ENCODE data around the gene PIK3C2G.
A peak's percentile ranks its signal among the peaks of the same experiment; 100 is the strongest.
"Not testable (repeated sequence)": the region's sequence is repeated elsewhere in the genome, so short reads cannot be mapped to it uniquely, and the experiment has no call there.

The PIK3C2G gene, protein sequence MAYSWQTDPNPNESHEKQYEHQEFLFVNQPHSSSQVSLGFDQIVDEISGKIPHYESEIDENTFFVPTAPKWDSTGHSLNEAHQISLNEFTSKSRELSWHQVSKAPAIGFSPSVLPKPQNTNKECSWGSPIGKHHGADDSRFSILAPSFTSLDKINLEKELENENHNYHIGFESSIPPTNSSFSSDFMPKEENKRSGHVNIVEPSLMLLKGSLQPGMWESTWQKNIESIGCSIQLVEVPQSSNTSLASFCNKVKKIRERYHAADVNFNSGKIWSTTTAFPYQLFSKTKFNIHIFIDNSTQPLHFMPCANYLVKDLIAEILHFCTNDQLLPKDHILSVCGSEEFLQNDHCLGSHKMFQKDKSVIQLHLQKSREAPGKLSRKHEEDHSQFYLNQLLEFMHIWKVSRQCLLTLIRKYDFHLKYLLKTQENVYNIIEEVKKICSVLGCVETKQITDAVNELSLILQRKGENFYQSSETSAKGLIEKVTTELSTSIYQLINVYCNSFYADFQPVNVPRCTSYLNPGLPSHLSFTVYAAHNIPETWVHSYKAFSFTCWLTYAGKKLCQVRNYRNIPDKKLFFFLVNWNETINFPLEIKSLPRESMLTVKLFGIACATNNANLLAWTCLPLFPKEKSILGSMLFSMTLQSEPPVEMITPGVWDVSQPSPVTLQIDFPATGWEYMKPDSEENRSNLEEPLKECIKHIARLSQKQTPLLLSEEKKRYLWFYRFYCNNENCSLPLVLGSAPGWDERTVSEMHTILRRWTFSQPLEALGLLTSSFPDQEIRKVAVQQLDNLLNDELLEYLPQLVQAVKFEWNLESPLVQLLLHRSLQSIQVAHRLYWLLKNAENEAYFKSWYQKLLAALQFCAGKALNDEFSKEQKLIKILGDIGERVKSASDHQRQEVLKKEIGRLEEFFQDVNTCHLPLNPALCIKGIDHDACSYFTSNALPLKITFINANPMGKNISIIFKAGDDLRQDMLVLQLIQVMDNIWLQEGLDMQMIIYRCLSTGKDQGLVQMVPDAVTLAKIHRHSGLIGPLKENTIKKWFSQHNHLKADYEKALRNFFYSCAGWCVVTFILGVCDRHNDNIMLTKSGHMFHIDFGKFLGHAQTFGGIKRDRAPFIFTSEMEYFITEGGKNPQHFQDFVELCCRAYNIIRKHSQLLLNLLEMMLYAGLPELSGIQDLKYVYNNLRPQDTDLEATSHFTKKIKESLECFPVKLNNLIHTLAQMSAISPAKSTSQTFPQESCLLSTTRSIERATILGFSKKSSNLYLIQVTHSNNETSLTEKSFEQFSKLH (N-terminal part only)

GRCh38 chr12:18261273-18261672 lies at the start of gene PIK3C2G:
TSS of gene PIK3C2G (plus strand) at chr12:18261518. CDS start at chr12:18282082, 20,564 bp downstream.
- DNase-seq, result no peak

DNA sequence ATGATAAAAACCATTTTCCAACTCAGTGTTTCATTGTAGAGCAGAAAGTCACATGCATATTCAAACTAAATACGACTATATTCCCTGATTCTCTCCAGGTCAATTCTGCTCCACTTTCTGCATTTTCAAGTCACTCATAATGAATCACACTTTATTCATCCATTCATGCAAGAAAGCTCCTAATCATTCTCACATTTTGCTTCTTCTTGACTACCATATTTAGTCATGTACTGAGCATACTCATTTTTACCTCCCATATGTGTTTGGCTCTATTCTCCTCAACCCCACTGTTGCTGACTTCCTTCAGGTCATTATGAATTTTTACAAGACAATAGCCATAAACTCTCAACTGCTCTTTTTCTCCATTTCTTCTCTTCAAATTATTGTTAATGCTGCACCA lies 43.4 kb upstream of the PIK3C2G start:
- no peak for DNase-seq

DNA sequence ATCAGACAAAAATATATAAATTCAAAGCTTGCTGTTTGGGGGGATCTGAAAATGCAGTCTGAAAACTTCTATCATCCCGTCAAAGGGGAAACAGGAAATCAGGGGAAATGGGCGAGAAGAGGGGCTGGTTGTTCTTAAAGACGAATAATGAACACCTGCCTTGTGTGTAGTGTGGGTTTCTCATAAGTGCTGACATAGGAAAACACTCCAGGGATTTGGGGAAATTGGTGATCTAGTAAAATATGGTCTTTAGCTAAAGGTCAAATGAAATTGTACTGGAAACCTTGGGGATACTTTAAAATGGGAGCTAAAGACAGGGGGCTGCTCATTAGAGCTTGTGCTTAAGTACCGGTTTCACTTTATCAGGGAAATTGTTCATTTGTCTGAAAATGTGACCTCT lies 39.6 kb upstream of the PIK3C2G start:
- no peak for DNase-seq

- no peak for DNase-seq
Observed at GRCh38 chr12:18222699-18223098, 38.6 kb upstream of the PIK3C2G start.

DNA sequence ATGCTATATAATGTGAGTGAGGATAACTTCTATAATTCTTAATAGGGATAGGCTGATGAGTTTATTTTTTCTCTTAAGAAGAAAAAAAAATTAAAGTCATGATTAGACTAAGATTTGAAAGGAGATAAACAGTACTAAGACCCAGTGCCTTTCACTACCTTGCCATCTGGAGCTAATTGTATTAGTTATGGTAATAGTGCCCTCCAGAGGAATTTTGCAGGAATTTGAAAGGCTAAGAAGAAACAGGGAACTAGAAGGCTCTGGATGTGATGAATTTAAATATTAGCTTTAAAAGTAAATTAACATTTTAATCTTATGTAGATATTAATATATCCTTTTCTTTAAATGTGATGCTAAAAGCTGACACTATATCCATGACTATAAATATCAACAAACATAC lies 36.6 kb upstream of the PIK3C2G start:
- DNase-seq, result peak; percentile 43

GRCh38 chr12:18239526-18239925 lies 21.8 kb upstream of the PIK3C2G start:
- DNase-seq, result no peak

DNA sequence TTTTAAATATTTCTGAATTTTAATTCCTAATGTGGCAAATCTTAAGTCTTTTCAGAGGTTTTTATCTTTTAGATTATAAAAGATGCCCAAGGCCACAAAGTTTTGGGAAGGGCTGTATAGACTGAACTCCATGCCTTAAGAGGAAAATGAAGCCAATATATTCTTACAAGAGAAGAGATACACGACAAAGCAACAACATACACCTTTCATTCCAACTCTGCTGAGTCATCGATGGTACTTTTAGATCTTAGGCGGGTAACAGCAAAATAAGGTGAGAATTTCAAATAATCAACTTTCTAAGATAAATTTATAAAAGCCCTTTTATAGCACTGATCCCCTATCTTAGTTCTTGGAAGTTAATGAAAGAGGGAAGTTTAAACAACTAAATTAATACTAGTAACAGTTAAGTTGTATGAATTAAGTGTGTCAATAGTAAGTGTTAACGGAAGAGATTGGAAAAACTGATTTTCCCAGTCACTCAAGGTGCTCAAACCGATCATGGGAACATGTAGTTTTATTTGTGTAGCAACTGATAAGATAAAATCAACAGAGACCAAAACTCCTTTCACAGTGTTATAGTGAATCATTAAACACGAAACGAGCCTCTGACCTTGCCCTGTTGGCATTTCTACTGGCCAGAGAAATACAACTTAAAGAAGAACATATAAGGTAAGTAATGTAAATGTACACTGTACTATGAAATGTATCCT lies 18.8 kb upstream of the PIK3C2G start:
- DNase-seq, result no peak

GRCh38 chr12:18243238-18243637 lies 18.1 kb upstream of the PIK3C2G start:
- no peak for DNase-seq

GRCh38 chr12:18246066-18246465 lies 15.3 kb upstream of the PIK3C2G start:
- DNase-seq, result no peak

- peak; percentile 20 for DNase-seq
Observed at GRCh38 chr12:18250313-18250916, 10.9 kb upstream of the PIK3C2G start.

DNA sequence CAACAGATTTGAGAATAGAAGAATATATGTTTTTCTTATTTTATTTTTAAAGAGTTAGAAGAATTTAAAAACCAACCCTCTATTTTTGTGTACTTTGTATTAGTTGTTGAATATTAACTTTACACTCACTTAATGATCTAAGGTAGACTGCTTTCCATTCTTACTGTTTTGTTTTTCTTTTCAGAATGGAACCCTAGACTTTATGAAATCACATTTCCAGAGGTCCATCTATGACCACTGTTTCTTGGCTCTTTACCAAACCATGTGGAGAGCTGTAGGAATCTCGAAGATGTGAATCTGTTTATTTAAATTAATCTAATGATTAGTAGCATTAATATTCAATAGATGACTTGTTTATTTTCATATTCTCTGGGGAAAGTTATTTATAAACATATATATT lies 7.2 kb upstream of the PIK3C2G start:
- DNase-seq, result no peak

DNA sequence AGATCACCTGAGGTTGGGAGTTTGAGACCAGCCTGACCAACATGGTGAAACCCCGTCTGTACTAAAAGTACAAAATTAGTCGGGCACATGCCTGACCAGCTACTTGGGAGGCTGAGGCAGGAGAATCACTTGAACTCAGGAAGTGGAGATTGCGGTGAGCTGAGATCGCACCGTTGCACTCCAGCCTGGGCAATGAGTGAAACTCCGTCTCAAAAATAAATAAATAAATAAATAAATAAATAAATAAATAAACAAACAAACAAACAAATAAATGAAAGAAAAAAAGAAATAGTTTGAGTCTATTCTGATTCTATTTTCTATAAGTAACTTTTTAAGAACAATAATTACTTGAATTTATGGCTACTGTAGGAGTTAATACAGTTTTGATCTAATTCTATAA lies 6.3 kb upstream of the PIK3C2G start:
- DNase-seq, result not testable (repeated sequence)

- DNase-seq, result no peak
Observed at GRCh38 chr12:18257251-18257650, 4.1 kb upstream of the PIK3C2G start.

DNA sequence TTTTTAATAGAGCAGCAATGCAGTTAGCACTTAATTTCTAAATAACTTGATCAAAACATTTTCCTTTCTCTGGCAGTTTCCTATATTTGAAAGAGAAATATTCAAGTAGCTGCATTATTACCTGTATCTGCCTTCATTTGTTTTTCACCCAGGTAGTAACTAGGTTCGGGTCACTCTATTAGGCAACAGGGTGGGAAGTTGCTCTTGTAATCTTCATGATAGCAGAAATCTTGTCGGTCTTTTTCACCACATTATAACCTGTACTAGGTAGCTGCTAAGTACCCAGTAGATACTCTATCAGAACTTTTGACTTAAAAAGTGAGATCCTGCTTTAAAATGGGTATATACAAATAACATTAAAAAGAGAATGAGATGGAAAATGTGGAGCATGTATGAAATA lies 2.4 kb upstream of the PIK3C2G start:
- DNase-seq, result no peak

GRCh38 chr12:18259906-18260682 lies 1.2 kb upstream of the PIK3C2G start:
- DNase-seq, result no peak

GRCh38 chr12:18261906-18262305 lies 588 bp downstream of the PIK3C2G start:
- no peak for DNase-seq

GRCh38 chr12:18262514-18262913 lies 1.2 kb downstream of the PIK3C2G start:
- no peak for DNase-seq

DNA sequence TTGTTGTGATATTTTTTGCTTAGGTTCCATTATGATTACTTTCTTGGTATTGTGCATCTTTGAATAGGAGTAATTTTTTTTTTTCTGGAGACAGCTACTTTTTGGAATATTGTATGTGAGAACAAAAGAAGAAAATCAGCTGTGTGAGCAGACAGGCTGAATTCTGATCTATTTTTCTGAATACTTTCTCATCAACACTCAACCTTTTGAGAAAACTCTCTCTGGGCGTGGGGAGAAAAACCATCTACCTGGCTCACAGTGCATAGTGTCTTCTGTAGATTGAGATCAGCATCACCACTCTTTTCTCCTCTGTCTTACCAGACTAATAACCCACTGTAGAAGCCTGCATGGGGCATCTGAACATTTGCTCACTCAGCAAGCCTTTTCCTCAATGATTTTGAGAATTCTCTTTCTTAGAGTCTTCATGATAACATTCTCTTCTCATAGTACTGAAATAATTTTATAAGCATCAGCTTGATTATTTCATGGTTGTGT lies 3.3 kb downstream of the PIK3C2G start:
- DNase-seq, result no peak

- no peak for DNase-seq
Observed at GRCh38 chr12:18267427-18268099, 6.2 kb downstream of the PIK3C2G start.

GRCh38 chr12:18270958-18271460 lies 9.7 kb downstream of the PIK3C2G start:
- DNase-seq, result no peak

Data from COR-L47 (cell line).